Measurements from ENCODE around the gene BCAS1. TPM values are rescaled to one million over a fixed set of nuclear protein-coding genes. Genes with fewer than 3 reads are reported as not detected.

BCAS1 gene
- total RNA-seq, 1 experiment from 2014 or later = 0.11 TPM

GRCh38 chr20:54029643-54030042 lies 40.8 kb downstream of the BCAS1 start:
- no peak overlapping the region for H3K4me2 ChIP-seq (ENCODE audit: low read depth, low read length, poor library complexity, severe bottlenecking)
- H3K9ac ChIP-seq (ENCODE audit: low read length) = no peak overlapping the region
- H3K36me3 ChIP-seq (ENCODE audit: insufficient read depth, low read length) = no peaks in the 10 kb centered on the region
- H3K79me2 ChIP-seq (ENCODE audit: low read length) = no peaks in the 10 kb centered on the region
- no peaks in the 10 kb centered on the region for H3K9me3 ChIP-seq (ENCODE audit: low read length)
- no peaks in the 10 kb centered on the region for H4K20me1 ChIP-seq (ENCODE audit: insufficient read depth, low read depth, low read length)
- no peaks in the 10 kb centered on the region for H3K9me2 ChIP-seq (replicated peaks; ENCODE audit: insufficient read depth, low read length)
- no peak overlapping the region for H3K4me3 ChIP-seq (ENCODE audit: low read length)
- H3K27me3 ChIP-seq (ENCODE audit: low read length) = no peaks in the 10 kb centered on the region
- H2AFZ ChIP-seq (ENCODE audit: low read length) = no peak overlapping the region
- no peaks in the 10 kb centered on the region for H3K4me1 ChIP-seq (ENCODE audit: low read length)
- no peak overlapping the region for H3K27ac ChIP-seq (ENCODE audit: low read length)
- no peak for DNase-seq

GRCh38 chr20:54029176-54029575 lies 41.2 kb downstream of the BCAS1 start:
- Histone ChIP-seq H3K9me2 (replicated peaks; ENCODE audit: insufficient read depth, low read length) (no peaks in the 10 kb centered on the region), H2AFZ (ENCODE audit: low read length) (no peak overlapping the region), H3K79me2 (ENCODE audit: low read length) (no peaks in the 10 kb centered on the region), H3K4me3 (ENCODE audit: low read length) (no peak overlapping the region), H3K4me2 (ENCODE audit: low read depth, low read length, poor library complexity, severe bottlenecking) (no peak overlapping the region), H3K27ac (ENCODE audit: low read length) (no peak overlapping the region), H3K36me3 (ENCODE audit: insufficient read depth, low read length) (no peaks in the 10 kb centered on the region), H3K9ac (ENCODE audit: low read length) (no peak overlapping the region), H3K27me3 (ENCODE audit: low read length) (no peaks in the 10 kb centered on the region), H4K20me1 (ENCODE audit: insufficient read depth, low read depth, low read length) (no peaks in the 10 kb centered on the region), H3K9me3 (ENCODE audit: low read length) (no peaks in the 10 kb centered on the region), H3K4me1 (ENCODE audit: low read length) (no peaks in the 10 kb centered on the region)
- DNase-seq = no peak

GRCh38 chr20:54028276-54029011 lies 42.0 kb downstream of the BCAS1 start:
- Histone ChIP-seq H3K9ac (ENCODE audit: low read length) (no peak overlapping the region), H4K20me1 (ENCODE audit: insufficient read depth, low read depth, low read length) (no peaks in the 10 kb centered on the region), H2AFZ (ENCODE audit: low read length) (no peak overlapping the region), H3K9me2 (replicated peaks; ENCODE audit: insufficient read depth, low read length) (no peaks in the 10 kb centered on the region), H3K79me2 (ENCODE audit: low read length) (no peaks in the 10 kb centered on the region), H3K36me3 (ENCODE audit: insufficient read depth, low read length) (no peaks in the 10 kb centered on the region), H3K4me1 (ENCODE audit: low read length) (no peaks in the 10 kb centered on the region), H3K27ac (ENCODE audit: low read length) (no peak overlapping the region), H3K4me3 (ENCODE audit: low read length) (no peak overlapping the region), H3K27me3 (ENCODE audit: low read length) (no peaks in the 10 kb centered on the region), H3K9me3 (ENCODE audit: low read length) (no peaks in the 10 kb centered on the region), H3K4me2 (ENCODE audit: low read depth, low read length, poor library complexity, severe bottlenecking) (no peak overlapping the region)
- DNase-seq = no peak

GRCh38 chr20:54027704-54028103 lies 42.7 kb downstream of the BCAS1 start:
- Histone ChIP-seq H3K36me3 (ENCODE audit: insufficient read depth, low read length) (no peaks in the 10 kb centered on the region), H3K9me2 (replicated peaks; ENCODE audit: insufficient read depth, low read length) (no peaks in the 10 kb centered on the region)

GRCh38 chr20:54026295-54027064 lies 43.9 kb downstream of the BCAS1 start:
- H3K4me1 ChIP-seq (ENCODE audit: low read length) = no peaks in the 10 kb centered on the region
- H3K4me2 ChIP-seq (ENCODE audit: low read depth, low read length, poor library complexity, severe bottlenecking) = no peak overlapping the region
- H3K9ac ChIP-seq (ENCODE audit: low read length) = no peak overlapping the region
- H2AFZ ChIP-seq (ENCODE audit: low read length) = no peak overlapping the region
- H3K9me3 ChIP-seq (ENCODE audit: low read length) = no peaks in the 10 kb centered on the region
- no peaks in the 10 kb centered on the region for H3K79me2 ChIP-seq (ENCODE audit: low read length)
- no peaks in the 10 kb centered on the region for H4K20me1 ChIP-seq (ENCODE audit: insufficient read depth, low read depth, low read length)
- H3K27me3 ChIP-seq (ENCODE audit: low read length) = no peaks in the 10 kb centered on the region
- no peak for DNase-seq
- H3K9me2 ChIP-seq (replicated peaks; ENCODE audit: insufficient read depth, low read length) = no peaks in the 10 kb centered on the region
- no peaks in the 10 kb centered on the region for H3K36me3 ChIP-seq (ENCODE audit: insufficient read depth, low read length)
- no peak overlapping the region for H3K27ac ChIP-seq (ENCODE audit: low read length)
- no peak overlapping the region for H3K4me3 ChIP-seq (ENCODE audit: low read length)

More at GRCh38 chr20:54027704-54028103, 42.7 kb downstream of the BCAS1 start:
- Histone ChIP-seq H2AFZ (ENCODE audit: low read length) (no peak overlapping the region), H4K20me1 (ENCODE audit: insufficient read depth, low read depth, low read length) (no peaks in the 10 kb centered on the region), H3K9me3 (ENCODE audit: low read length) (no peaks in the 10 kb centered on the region), H3K4me3 (ENCODE audit: low read length) (no peak overlapping the region), H3K27ac (ENCODE audit: low read length) (no peak overlapping the region), H3K79me2 (ENCODE audit: low read length) (no peaks in the 10 kb centered on the region), H3K4me2 (ENCODE audit: low read depth, low read length, poor library complexity, severe bottlenecking) (no peak overlapping the region), H3K27me3 (ENCODE audit: low read length) (no peaks in the 10 kb centered on the region), H3K4me1 (ENCODE audit: low read length) (no peaks in the 10 kb centered on the region), H3K9ac (ENCODE audit: low read length) (no peak overlapping the region)
- no peak for DNase-seq

GRCh38 chr20:54025251-54025771 lies 45.1 kb downstream of the BCAS1 start:
- Histone ChIP-seq H3K4me3 (ENCODE audit: low read length) (no peak overlapping the region), H3K27ac (ENCODE audit: low read length) (no peak overlapping the region), H3K9me3 (ENCODE audit: low read length) (no peaks in the 10 kb centered on the region), H3K9me2 (replicated peaks; ENCODE audit: insufficient read depth, low read length) (no peaks in the 10 kb centered on the region), H3K9ac (ENCODE audit: low read length) (no peak overlapping the region), H3K79me2 (ENCODE audit: low read length) (no peaks in the 10 kb centered on the region), H3K4me1 (ENCODE audit: low read length) (no peaks in the 10 kb centered on the region), H3K4me2 (ENCODE audit: low read depth, low read length, poor library complexity, severe bottlenecking) (no peak overlapping the region), H2AFZ (ENCODE audit: low read length) (no peak overlapping the region), H3K27me3 (ENCODE audit: low read length) (no peaks in the 10 kb centered on the region), H4K20me1 (ENCODE audit: insufficient read depth, low read depth, low read length) (no peaks in the 10 kb centered on the region), H3K36me3 (ENCODE audit: insufficient read depth, low read length) (no peaks in the 10 kb centered on the region)
- no peak for DNase-seq

GRCh38 chr20:54023406-54023805 lies 47.0 kb downstream of the BCAS1 start:
- Histone ChIP-seq H3K27me3 (ENCODE audit: low read length) (no peaks in the 10 kb centered on the region), H3K9me3 (ENCODE audit: low read length) (no peaks in the 10 kb centered on the region), H4K20me1 (ENCODE audit: insufficient read depth, low read depth, low read length) (no peaks in the 10 kb centered on the region), H2AFZ (ENCODE audit: low read length) (no peak overlapping the region), H3K36me3 (ENCODE audit: insufficient read depth, low read length) (no peaks in the 10 kb centered on the region), H3K79me2 (ENCODE audit: low read length) (no peaks in the 10 kb centered on the region), H3K4me1 (ENCODE audit: low read length) (no peaks in the 10 kb centered on the region), H3K27ac (ENCODE audit: low read length) (no peak overlapping the region), H3K9me2 (replicated peaks; ENCODE audit: insufficient read depth, low read length) (no peaks in the 10 kb centered on the region), H3K9ac (ENCODE audit: low read length) (no peak overlapping the region), H3K4me2 (ENCODE audit: low read depth, low read length, poor library complexity, severe bottlenecking) (no peak overlapping the region), H3K4me3 (ENCODE audit: low read length) (no peak overlapping the region)
- DNase-seq = no peak

GRCh38 chr20:54021446-54022235 lies 48.8 kb downstream of the BCAS1 start:
- no peak for DNase-seq
- Histone ChIP-seq H3K79me2 (ENCODE audit: low read length) (no peaks in the 10 kb centered on the region), H3K9me3 (ENCODE audit: low read length) (no peaks in the 10 kb centered on the region), H3K36me3 (ENCODE audit: insufficient read depth, low read length) (no peaks in the 10 kb centered on the region), H3K4me2 (ENCODE audit: low read depth, low read length, poor library complexity, severe bottlenecking) (no peak overlapping the region), H3K27ac (ENCODE audit: low read length) (no peak overlapping the region), H3K4me1 (ENCODE audit: low read length) (no peaks in the 10 kb centered on the region), H2AFZ (ENCODE audit: low read length) (no peak overlapping the region), H3K9ac (ENCODE audit: low read length) (no peak overlapping the region), H3K27me3 (ENCODE audit: low read length) (no peaks in the 10 kb centered on the region), H3K9me2 (replicated peaks; ENCODE audit: insufficient read depth, low read length) (no peaks in the 10 kb centered on the region), H4K20me1 (ENCODE audit: insufficient read depth, low read depth, low read length) (no peaks in the 10 kb centered on the region), H3K4me3 (ENCODE audit: low read length) (no peak overlapping the region)

All from Karpas-422 (cell line).